Dedifferentiated amniotic fluid mesenchymal stem cell (primary cell): ENCODE measurements around the gene CNDP1.

Source experiments
- DNase-seq: peaks from one replicate; pipeline ENCODE4 v3.0.0-alpha.2; 2016; ENCODE audit errors: extremely low spot score

The CNDP1 gene

DNA sequence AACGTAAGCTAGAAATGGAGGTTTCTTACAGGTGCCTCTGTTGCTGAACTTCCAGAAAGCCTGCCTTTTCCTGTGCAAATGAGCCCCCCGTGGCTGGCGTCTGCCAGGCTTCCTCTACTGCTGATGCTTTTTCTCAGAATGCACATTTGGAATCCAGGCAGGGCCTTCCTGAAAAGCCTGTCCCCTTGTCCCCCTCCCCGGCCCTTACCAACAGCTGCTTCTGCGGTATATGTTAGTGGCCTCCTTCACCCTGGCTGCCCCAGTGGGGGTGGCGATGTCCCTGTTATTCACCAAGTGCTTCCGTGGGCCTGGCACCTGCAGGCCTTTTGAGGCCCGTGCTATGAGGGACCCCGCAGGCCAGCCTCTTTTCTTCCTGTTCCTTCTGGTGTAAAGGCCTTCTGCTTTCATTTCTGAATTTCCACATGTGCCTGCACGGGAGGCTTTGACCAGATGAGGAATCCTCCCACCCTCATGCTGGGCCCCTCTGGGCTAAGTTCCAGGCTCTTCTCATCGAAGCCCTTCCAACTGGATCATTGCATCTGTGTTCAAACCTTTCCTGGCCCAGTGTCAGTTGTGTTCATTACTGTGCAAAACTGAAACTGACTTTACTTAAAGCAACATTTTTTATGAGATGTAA lies 27.7 kb upstream of the CNDP1 start:
- peak; percentile 55 for DNase-seq

DNA sequence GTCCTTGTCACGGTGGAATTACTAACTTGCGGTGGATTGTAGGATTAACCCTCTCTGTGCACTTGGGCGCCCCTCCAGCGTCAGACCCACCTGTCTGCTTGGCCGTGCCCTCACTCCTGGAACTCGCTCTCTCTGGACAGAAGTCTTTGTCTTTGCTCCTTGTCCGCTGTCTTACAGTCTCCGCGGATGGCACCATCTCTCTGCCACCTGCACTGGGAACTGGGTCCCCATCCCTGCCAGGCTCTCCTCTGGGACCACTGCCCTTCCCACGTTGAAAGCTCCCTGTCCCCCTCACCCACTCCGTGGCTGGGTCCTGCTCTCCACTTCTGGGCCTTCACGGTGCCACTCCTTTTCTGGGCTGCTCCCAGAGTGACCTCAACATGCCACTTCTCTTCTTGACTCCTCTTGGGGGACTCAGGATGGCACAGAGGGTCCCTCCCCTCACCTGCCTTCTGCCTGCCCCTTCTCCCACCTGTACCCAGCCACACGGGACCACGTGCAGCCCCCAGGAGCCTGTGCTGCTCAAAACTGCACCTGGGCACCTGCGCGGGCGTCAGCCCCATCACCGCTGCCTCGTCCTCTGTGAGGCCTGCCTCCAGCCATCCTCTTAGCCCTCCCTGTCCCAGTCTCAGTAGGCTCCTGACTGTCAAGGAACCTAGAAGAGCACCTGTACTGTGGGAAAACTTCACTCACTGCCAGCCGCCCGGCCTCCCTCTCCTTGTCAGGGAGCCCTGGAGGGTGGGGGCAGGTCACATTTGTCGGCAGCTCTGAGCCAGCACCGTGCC lies 27.0 kb upstream of the CNDP1 start:
- DNase-seq, result no peak

DNA sequence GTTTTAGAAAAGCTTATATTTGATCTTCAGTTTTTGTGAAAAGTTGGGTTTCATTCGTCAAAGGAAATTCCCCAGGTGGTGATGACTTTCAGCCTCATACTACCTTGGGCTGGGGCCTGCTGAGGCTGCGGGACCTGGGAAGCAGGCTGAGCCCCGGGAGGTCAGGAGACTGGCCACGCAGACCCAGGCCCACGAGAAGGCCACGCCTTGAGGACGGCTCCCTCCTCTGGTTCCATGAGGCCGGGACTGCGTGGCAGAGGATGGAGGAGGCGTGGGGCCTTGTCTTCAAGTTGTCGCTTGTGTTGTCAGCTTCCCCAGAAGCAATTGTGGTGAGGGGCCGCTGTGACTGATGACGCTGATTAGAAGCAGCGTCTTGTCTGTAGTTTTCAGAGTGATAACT lies 26.4 kb upstream of the CNDP1 start:
- no peak for DNase-seq

DNA sequence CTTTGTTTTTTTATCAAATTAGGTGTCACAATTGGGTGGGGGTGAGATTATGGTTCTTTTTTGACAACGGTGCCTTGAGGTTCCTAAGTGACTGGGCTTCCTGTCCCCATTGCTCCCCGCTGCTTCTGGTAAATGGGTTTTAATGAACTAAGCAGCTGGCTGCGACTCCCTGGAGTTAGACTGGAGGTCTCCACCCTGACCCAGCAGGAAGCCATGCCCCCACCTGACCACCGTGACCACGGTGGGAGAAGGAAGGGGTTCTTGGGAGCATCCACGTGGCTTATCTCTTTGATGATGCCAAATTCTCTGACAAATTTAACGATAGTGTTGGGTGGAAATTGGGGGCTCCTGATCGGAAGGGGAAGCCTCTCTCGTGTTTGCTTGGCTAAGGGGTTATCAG lies 25.9 kb upstream of the CNDP1 start:
- DNase-seq, result no peak

GRCh38 chr18:74508821-74509225 lies 25.5 kb upstream of the CNDP1 start:
- DNase-seq, result no peak

DNA sequence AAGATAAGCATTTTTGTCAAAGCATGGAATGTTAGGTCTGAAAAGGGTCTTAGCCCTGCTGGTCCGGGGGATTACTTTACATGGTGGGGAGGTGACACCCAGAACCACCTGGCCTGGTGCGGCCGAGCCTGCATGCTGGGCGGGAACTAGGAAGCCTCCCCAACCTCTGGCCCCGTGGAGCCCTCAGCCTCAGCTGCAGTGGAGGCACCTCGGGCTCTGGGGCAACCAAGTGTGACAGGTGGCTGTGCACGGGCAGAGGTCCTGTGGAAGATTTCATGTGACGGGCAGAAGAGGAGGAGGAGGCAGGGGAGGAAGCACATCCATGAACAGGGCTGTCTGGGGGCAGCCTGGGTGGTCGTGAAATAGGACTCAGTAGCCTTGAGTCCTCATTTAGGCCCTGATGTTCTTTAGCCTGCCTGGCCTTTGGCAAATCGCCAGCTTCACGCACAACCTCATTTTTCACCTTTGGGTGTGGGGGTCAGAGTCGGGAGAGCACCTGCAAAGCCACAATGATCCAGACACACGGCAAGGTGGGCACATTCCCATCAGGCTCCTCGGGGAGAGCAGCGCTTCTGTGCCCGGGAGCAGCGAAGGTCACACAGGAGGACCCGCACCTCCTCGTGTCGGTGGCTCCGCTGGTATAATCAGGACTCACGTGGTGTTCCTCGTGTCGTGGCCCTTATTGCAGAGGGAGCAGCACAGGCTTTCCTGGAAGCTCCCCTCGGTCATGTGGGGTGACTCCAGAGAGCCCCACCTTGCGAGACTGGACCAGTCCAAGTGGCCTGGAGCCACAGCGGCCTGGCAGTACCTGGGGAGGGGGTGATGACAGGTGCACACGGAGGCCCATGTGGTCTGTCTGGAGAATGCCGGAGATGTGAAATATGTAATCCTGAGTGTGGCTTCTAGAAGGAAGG lies 24.2 kb upstream of the CNDP1 start:
- DNase-seq, result no peak

GRCh38 chr18:74510770-74511095 lies 23.6 kb upstream of the CNDP1 start:
- no peak for DNase-seq

DNA sequence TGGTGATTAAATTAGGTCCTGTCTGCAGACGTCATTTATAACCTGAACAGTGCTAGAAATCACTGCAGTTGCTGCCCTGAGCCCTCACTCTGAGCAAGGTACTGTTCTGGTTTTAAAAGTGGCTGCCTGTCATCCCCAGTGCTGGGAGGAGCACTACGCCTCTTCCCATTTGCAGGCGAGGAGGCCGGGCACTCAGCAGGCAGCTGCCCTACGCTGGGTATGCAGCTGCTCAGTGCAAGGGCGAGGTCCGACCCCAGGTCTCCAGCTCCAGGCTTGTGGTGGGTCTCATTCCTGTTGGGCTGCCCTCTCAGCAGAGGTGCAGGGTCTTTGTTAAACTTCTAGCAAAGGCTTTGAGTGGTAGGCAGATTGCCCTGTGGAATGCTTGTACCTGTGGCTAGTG lies 22.5 kb upstream of the CNDP1 start:
- DNase-seq, result no peak

DNA sequence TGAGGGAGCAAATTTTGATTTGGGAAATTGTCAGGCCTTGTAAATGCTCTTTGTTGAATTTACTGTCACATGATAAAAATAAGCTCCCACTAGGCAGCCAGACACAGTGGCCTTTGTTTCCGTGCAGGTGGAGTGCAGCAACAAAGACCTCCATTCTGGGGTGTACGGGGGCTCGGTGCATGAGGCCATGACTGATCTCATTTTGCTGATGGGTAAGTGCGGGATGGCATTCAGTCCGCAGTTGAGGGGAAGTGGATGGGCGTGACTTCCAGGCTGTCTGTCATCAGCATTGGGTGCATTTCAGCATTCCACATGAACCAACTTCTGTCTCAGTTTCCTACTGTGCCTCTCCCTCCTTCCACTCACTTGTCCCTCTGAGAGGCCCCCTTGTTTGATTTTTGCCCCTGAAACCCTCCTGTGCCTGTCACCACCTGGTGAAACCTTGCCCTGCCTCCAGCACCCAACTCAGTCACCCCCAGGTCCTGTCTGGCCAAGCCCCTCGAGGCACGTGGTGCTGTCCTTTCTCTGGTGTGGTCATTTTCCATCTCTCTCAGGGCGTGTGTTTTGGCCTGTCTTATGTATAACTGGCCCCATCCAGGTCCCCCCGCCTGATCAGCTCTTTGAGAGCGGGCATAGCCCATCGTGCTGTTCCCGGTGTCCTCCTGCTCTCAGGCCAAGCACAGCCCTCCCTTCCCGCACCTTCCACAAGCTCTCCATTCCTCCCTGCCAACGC lies 21.8 kb upstream of the CNDP1 start:
- no peak for DNase-seq

DNA sequence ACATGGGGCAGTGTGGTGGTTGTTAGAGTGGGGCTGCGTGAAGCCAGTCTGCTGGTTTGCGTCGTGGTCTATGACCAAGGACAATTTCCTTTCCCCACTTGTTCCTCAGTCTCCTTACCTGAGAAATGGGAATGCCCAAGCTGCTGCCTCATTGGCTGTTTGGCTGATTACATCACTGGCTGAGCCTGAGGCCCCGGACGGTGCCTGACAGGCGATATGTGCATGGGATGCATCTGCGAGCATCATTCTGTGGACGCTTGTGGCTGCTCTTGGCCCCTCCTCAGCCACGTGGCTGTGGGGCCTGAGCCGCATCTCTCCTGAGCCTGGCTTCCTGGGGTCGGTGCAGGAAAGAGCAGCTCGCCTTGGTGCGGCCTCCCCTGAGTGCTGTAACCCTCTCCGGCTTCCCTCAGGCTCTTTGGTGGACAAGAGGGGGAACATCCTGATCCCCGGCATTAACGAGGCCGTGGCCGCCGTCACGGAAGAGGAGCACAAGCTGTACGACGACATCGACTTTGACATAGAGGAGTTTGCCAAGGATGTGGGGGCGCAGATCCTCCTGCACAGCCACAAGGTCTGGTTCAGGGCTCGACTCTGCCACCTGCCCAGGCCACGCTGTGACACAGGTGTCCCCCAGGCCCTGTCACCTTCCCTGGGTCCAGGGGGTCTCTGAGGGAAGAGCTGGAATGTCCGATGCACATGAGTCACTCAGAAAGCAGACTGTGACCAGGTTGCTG lies 21.0 kb upstream of the CNDP1 start:
- DNase-seq, result no peak

- no peak for DNase-seq
These were observed 20.5 kb upstream of the CNDP1 start for GRCh38 chr18:74513883-74514205.

GRCh38 chr18:74514860-74515495 lies 19.3 kb upstream of the CNDP1 start:
- no peak for DNase-seq

GRCh38 chr18:74515620-74516231 lies 18.6 kb upstream of the CNDP1 start:
- no peak for DNase-seq

- no peak for DNase-seq
These were observed 17.7 kb upstream of the CNDP1 start for GRCh38 chr18:74516271-74517235.

DNA sequence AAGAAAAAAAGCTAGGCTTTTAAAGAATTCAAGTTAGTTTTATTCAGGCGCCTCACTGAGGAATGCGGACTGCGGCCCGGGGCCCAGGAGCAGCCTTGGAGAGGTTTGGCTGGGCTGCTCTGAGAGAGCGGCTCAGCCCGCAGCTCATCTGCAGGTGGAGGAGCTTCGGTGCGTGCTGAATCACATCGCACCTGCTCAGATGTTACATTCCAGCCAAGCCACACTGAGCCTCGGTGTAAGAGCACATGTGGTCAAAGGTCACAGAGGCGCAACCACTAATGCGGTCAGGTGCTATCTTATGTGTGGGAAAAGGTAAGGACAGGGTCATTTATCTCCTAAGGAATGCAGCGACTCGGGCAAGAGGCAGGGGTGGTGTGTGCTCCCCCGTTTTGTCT lies 17.1 kb upstream of the CNDP1 start:
- DNase-seq, result no peak

- no peak for DNase-seq
These were observed 15.6 kb upstream of the CNDP1 start for GRCh38 chr18:74518456-74519295.

GRCh38 chr18:74519320-74520095 lies 14.8 kb upstream of the CNDP1 start:
- no peak for DNase-seq
